Esophagus mucosa (tissue), 1 donor: ENCODE data around the gene AP4M1. TPM values are rescaled to one million over a fixed set of nuclear protein-coding genes. Genes with fewer than 3 reads are reported as not detected.

Source experiments
- ATAC-seq: fragments of 200-7000 bp; cut with Tn5 transposase; one replicate; pipeline ENCODE4 v1.9.1; 2020
- total RNA-seq: library from RNA; stranded (reverse); gene quantifications from one replicate; pipeline ENCODE4 v1.2.4, GENCODE V29; 2023
- donor health status: DM: yes; HTN: yes; CAD: no.

The AP4M1 gene
- total RNA-seq, 1 donor from 2014 or later, result 15.1 TPM

GRCh38 chr7:100109521-100110163, 8.2 kb downstream of the AP4M1 start:
- no peak for ATAC-seq

GRCh38 chr7:100111156-100111555, 9.7 kb downstream of the AP4M1 start:
- no peak for ATAC-seq

- ATAC-seq, result no peak
Observed at GRCh38 chr7:100111914-100112313, 10.5 kb downstream of the AP4M1 start.

GRCh38 chr7:100115026-100115425, 13.6 kb downstream of the AP4M1 start:
- ATAC-seq, result no peak

GRCh38 chr7:100118388-100119071, 17.1 kb downstream of the AP4M1 start:
- no peak for ATAC-seq

GRCh38 chr7:100119072-100119969, 17.9 kb downstream of the AP4M1 start, which contains the start of the genes CNPY4 and TAF6:
Gene CNPY4 (plus strand): TSS chr7:100119634. CDS start chr7:100119745, 111 bp downstream.
Gene TAF6 (minus strand): TSS chr7:100119358. CDS start chr7:100114209, 5,149 bp downstream.
- peak; percentile 83 for ATAC-seq

GRCh38 chr7:100119970-100120732, 18.7 kb downstream of the AP4M1 start:
- ATAC-seq, result peak; percentile 33

GRCh38 chr7:100120733-100121036, 19.2 kb downstream of the AP4M1 start:
- ATAC-seq, result no peak

- ATAC-seq, result peak; percentile 11
Observed at GRCh38 chr7:100122067-100122466, 20.6 kb downstream of the AP4M1 start.

GRCh38 chr7:100122568-100122967, 21.1 kb downstream of the AP4M1 start:
- no peak for ATAC-seq

GRCh38 chr7:100124301-100125230, 23.1 kb downstream of the AP4M1 start:
- ATAC-seq, result no peak

- no peak for ATAC-seq
Observed at GRCh38 chr7:100126239-100126930, 24.9 kb downstream of the AP4M1 start.

- peak; percentile 82 for ATAC-seq
Observed at GRCh38 chr7:100126931-100127865, 25.8 kb downstream of the AP4M1 start, which contains the start of gene MBLAC1. Gene MBLAC1 (plus strand): TSS chr7:100126967. CDS start chr7:100127396, 429 bp downstream.

GRCh38 chr7:100127866-100128636, 26.6 kb downstream of the AP4M1 start:
- ATAC-seq, result no peak

- no peak for ATAC-seq
Observed at GRCh38 chr7:100128637-100128963, 27.2 kb downstream of the AP4M1 start.

- ATAC-seq, result peak; percentile 60
Observed at GRCh38 chr7:100130220-100130607, 28.8 kb downstream of the AP4M1 start.

GRCh38 chr7:100130608-100131453, 29.4 kb downstream of the AP4M1 start:
- ATAC-seq, result no peak

GRCh38 chr7:100132126-100132525, 30.7 kb downstream of the AP4M1 start:
- ATAC-seq, result no peak
